H1 (cell line): ENCODE measurements around the gene SLC7A9. TPM values are rescaled to one million over a fixed set of nuclear protein-coding genes. Genes with fewer than 3 reads are reported as not detected.

Experiments used
- CTCF ChIA-PET: fragments of 300-600 bp; sonication (Branson Sonifier 250); formaldehyde crosslinking; loops from one replicate; lab custom pipeline; 2021; ENCODE audit not compliant: partially characterized antibody; lab: Charles Lee
- POLR2A ChIA-PET: fragments of 300-600 bp; sonication (Branson Sonifier 250); formaldehyde crosslinking; loops from one replicate; lab custom pipeline; 2021; ENCODE audit warnings: inconsistent platforms; ENCODE audit not compliant: partially characterized antibody; lab: Charles Lee
- DNase-seq, 2 experiments: peaks; one replicate each; pipeline versions ENCODE4 v3.0.0 to v3.0.0-alpha.2; 2010 to 2022; ENCODE audit warnings: low spot score in 2 of 2, low read depth in 1 of 2, mixed read lengths in 1 of 2
- FAIRE-seq: peaks from 2 replicates; lab custom pipeline; 2011; peaks lifted over from hg19 to GRCh38; lab: Jason Lieb, UNC
- H2AFZ ChIP-seq: 2 replicates; pipeline ENCODE4 v1.8.1; 2012; ENCODE audit warnings: low read length, inconsistent platforms
- H2AK5ac ChIP-seq: 2 replicates; pipeline ENCODE4 v1.6.1; 2013; ENCODE audit warnings: low read depth, low read length
- H2BK120ac ChIP-seq: replicated peaks from 2 replicates; pipeline ENCODE3; 2013; ENCODE audit warnings: low read depth, low read length, inconsistent platforms
- H2BK12ac ChIP-seq: 2 replicates; pipeline ENCODE4 v1.6.1; 2013; ENCODE audit warnings: low read depth, low read length
- H2BK15ac ChIP-seq: 2 replicates; pipeline ENCODE4 v1.6.1; 2013; ENCODE audit warnings: low read length
- H2BK20ac ChIP-seq: 2 replicates; pipeline ENCODE4 v1.6.1; 2013; ENCODE audit warnings: low read length
- H2BK5ac ChIP-seq: 2 replicates; pipeline ENCODE4 v1.6.1; 2013; ENCODE audit warnings: low read depth, low read length
- H3K14ac ChIP-seq: 2 replicates; pipeline ENCODE4 v1.6.1; 2013; ENCODE audit warnings: inconsistent platforms; ENCODE audit not compliant: insufficient read length
- H3K18ac ChIP-seq: 2 replicates; pipeline ENCODE4 v1.6.1; 2013; ENCODE audit warnings: low read length; ENCODE audit errors: extremely low read depth
- H3K23ac ChIP-seq: 2 replicates; pipeline ENCODE4 v1.6.1; 2013; ENCODE audit warnings: inconsistent platforms; ENCODE audit not compliant: insufficient read length
- H3K23me2 ChIP-seq: 2 replicates; pipeline ENCODE4 v1.6.1; 2013; ENCODE audit warnings: low read depth, low read length
- H3K27ac ChIP-seq: 2 replicates; pipeline ENCODE4 v1.6.1; 2011; ENCODE audit warnings: low read depth, low read length, inconsistent platforms
- H3K27me3 ChIP-seq, 4 experiments: replicated peaks in 1 of 4; 1 replicate in 1 of 4; 2 replicates in 3 of 4; pipeline versions ENCODE4 v1.6.1 to v1.8.1; 2011 to 2013; ENCODE audit warnings: low read length in 3 of 4, mild to moderate bottlenecking in 3 of 4, inconsistent platforms in 2 of 4, mixed read lengths in 2 of 4, moderate library complexity in 1 of 4; ENCODE audit not compliant: control insufficient read depth in 3 of 4, insufficient read depth in 3 of 4; ENCODE audit errors: extremely low read depth in 1 of 4
- H3K36me3 ChIP-seq, 4 experiments: 2 replicates each; pipeline versions ENCODE4 v1.6.1 to v1.8.1; 2011 to 2013; ENCODE audit warnings: mild to moderate bottlenecking in 4 of 4, low read length in 3 of 4, moderate library complexity in 2 of 4, control low read depth in 1 of 4, inconsistent platforms in 1 of 4; ENCODE audit not compliant: insufficient read depth in 4 of 4, control insufficient read depth in 2 of 4
- H3K4ac ChIP-seq: replicated peaks from 2 replicates; pipeline ENCODE3; 2013; ENCODE audit warnings: low read length, low read depth, mixed read lengths, inconsistent platforms; ENCODE audit not compliant: insufficient read length
- H3K4me1 ChIP-seq, 4 experiments: replicated peaks in 1 of 4; 1 replicate in 1 of 4; 2 replicates in 3 of 4; pipeline versions ENCODE4 v1.6.1 to v1.8.1; 2011 to 2013; ENCODE audit warnings: low read length in 3 of 4, inconsistent platforms in 2 of 4, mixed read lengths in 1 of 4; ENCODE audit not compliant: insufficient read depth in 4 of 4, control insufficient read depth in 3 of 4
- H3K4me2 ChIP-seq, 2 experiments: 2 replicates each; pipeline versions ENCODE4 v1.6.1 to v1.8.1; 2011 to 2013; ENCODE audit warnings: low read depth in 2 of 2, low read length in 2 of 2, control low read depth in 1 of 2, inconsistent platforms in 1 of 2, mild to moderate bottlenecking in 1 of 2; ENCODE audit not compliant: insufficient read depth in 1 of 2
- H3K4me3 ChIP-seq, 4 experiments: fragments of 200-600, 300-600 bp in 1 of 4; sonication (generic), shearing (Covaris generic), sonication (Bioruptor Twin) in 1 of 4; 2 replicates each; pipeline versions ENCODE4 v1.5.1 to v1.8.1; 2011 to 2016; ENCODE audit warnings: low read length in 4 of 4, low read depth in 3 of 4, control low read depth in 2 of 4, inconsistent platforms in 2 of 4, mild to moderate bottlenecking in 2 of 4, mixed read lengths in 1 of 4, moderate library complexity in 1 of 4; ENCODE audit not compliant: insufficient read depth in 2 of 4; ENCODE audit errors: extremely low read depth in 1 of 4
- H3K56ac ChIP-seq: replicated peaks from 2 replicates; pipeline ENCODE3; 2013; ENCODE audit warnings: low read depth, mild to moderate bottlenecking, mixed read lengths, low read length, inconsistent platforms; ENCODE audit not compliant: insufficient read length
- H3K79me1 ChIP-seq: 2 replicates; pipeline ENCODE4 v1.6.1; 2013; ENCODE audit warnings: low read depth, low read length, control low read depth
- H3K79me2 ChIP-seq, 2 experiments: 2 replicates each; pipeline versions ENCODE4 v1.6.1 to v1.8.1; 2012 to 2013; ENCODE audit warnings: low read length in 2 of 2, mild to moderate bottlenecking in 2 of 2, inconsistent platforms in 1 of 2; ENCODE audit not compliant: insufficient read depth in 2 of 2, control insufficient read depth in 1 of 2
- H3K9ac ChIP-seq, 4 experiments: replicated peaks in 1 of 4; 1 replicate in 1 of 4; 2 replicates in 3 of 4; pipeline versions ENCODE4 v1.6.1 to v1.8.1; 2011 to 2013; ENCODE audit warnings: low read depth in 3 of 4, low read length in 3 of 4, control low read depth in 2 of 4, mild to moderate bottlenecking in 2 of 4, moderate library complexity in 2 of 4, inconsistent platforms in 1 of 4; ENCODE audit errors: extremely low read depth in 1 of 4
- H3K9me3 ChIP-seq, 2 experiments: 2 replicates each; pipeline versions ENCODE4 v1.6.1 to v1.8.1; 2012 to 2013; ENCODE audit warnings: mild to moderate bottlenecking in 2 of 2, moderate library complexity in 2 of 2, control low read depth in 1 of 2, inconsistent platforms in 1 of 2, low read depth in 1 of 2, low read length in 1 of 2, mixed read lengths in 1 of 2; ENCODE audit not compliant: insufficient read depth in 2 of 2
- H4K20me1 ChIP-seq, 2 experiments: replicated peaks in 1 of 2; 2 replicates each; pipeline versions ENCODE3 to v1.8.1; 2011 to 2013; ENCODE audit warnings: inconsistent platforms in 2 of 2, low read length in 2 of 2, mild to moderate bottlenecking in 1 of 2; ENCODE audit not compliant: insufficient read depth in 2 of 2, control insufficient read depth in 1 of 2
- H4K5ac ChIP-seq: 2 replicates; pipeline ENCODE4 v1.6.1; 2013; ENCODE audit warnings: low read length, low read depth, mixed read lengths, inconsistent platforms; ENCODE audit not compliant: insufficient read length
- H4K8ac ChIP-seq: 2 replicates; pipeline ENCODE4 v1.8.0; 2013; ENCODE audit warnings: mild to moderate bottlenecking, moderate library complexity, low read length, inconsistent platforms; ENCODE audit not compliant: insufficient read depth; ENCODE audit errors: extremely low read depth
- H4K91ac ChIP-seq: replicated peaks from 2 replicates; pipeline ENCODE3; 2013; ENCODE audit warnings: low read length, mixed read lengths, inconsistent platforms; ENCODE audit not compliant: insufficient read length
- MAFK ChIP-seq: IDR thresholded peaks from 2 replicates; pipeline ENCODE4 v1.6.1; 2012; ENCODE audit warnings: low read depth, mild to moderate bottlenecking, improper control_type of control experiment, low read length
- SIX5 ChIP-seq: IDR thresholded peaks from 2 replicates; pipeline ENCODE4 v1.6.1; 2011; ENCODE audit warnings: mild to moderate bottlenecking, low read depth, low read length
- WGBS, 2 experiments: shearing (Covaris generic) in 1 of 2; methylation state at CpG; one replicate each; pipeline versions ENCODE4 v1.1.6 to v1.1.7; 2013 to 2015; ENCODE audit warnings: low lambda C conversion rate in 2 of 2, mixed read lengths in 2 of 2, inconsistent platforms in 1 of 2, low coverage in 1 of 2, missing lambda C conversion rate in 1 of 2; ENCODE audit not compliant: insufficient replicate concordance in 2 of 2, insufficient coverage in 1 of 2, insufficient read length in 1 of 2; ENCODE audit errors: extremely low coverage in 1 of 2, missing lambda C conversion rate in 1 of 2; 5-methylcytosine and 5-hydroxymethylcytosine counted together
- polyA plus RNA-seq, 7 experiments: library from polyadenylated mRNA; depleted of rRNA in 3 of 7; stranded (reverse) in 5 of 7; unstranded in 2 of 7; fragments of >200 nt in 5 of 7; fragments of 200-250 nt in 2 of 7; gene quantifications; 1 replicate in 5 of 7; 2 replicates in 1 of 7; 4 replicates in 1 of 7; pipeline versions ENCODE4 v1.2.1 to v1.2.3, GENCODE V29; 2011 to 2013; ENCODE audit warnings: missing spikeins in 2 of 7, mixed read lengths in 2 of 7
- total RNA-seq: library from RNA; stranded (reverse); fragmentation: NEBNext Ultra II Directional; extraction: Animal tissue kit (Norgen Biotek cat#: 25700); gene quantifications from 2 replicates; pipeline ENCODE4 v1.2.1, GENCODE V29; 2021

Gene SLC7A9
- total and polyA plus RNA-seq, 2 of the 8 experiments (the other 6 are each of a cell fraction or from before 2014, with no cell fraction given) = 0.15 TPM; not detected in 1

DNA sequence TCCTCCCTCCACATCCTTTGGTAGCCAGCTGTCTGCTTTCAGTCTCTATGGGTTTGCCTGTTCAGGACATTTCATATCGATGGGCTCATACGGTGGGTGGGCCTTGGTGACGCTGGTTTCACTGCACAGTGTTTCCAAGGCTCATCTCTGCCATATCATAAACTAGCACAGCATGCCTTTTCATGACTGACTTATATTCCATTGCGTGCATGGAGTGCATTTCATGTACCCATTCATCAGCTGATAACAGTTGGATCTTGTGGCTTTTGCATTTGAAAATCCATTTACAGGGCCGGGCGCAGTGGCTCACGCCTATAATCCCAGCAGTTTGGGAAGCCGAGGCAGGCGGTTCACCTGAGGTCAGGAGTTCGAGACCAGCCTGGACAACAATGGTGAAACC lies 80.1 kb downstream of the SLC7A9 start:
- TF ChIP-seq MAFK (no peak), SIX5 (no peak)
- WGBS, 2 experiments = 87% methylated on average over 10 of the region's 10 CpGs; no CpG with 5 or more reads in 1 of the 2 experiments
- Histone ChIP-seq H3K27ac (no peak overlapping the region), H2BK12ac (no peak overlapping the region), H3K23me2 (no peaks in the 10 kb centered on the region), H4K91ac (no peak overlapping the region), H2AFZ (no peak overlapping the region), H4K5ac (no peak overlapping the region), H3K56ac (no peak overlapping the region), H3K36me3 (no peaks in the 10 kb centered on the region), H3K79me1 (no peaks in the 10 kb centered on the region), H2BK5ac (no peak overlapping the region), H2BK15ac (no peak overlapping the region), H3K4me1 (peaks cover 0 to 5% (median 1%) of the 10 kb centered on the region in 4 experiments; a peak in 3 of 7 replicates), H3K4me3 (no peak overlapping the region), H3K4ac (no peak overlapping the region), H4K20me1 (no peaks in the 10 kb centered on the region), H2BK20ac (no peak overlapping the region), H4K8ac (no peak overlapping the region), H2BK120ac (no peak overlapping the region), H3K9me3 (no peaks in the 10 kb centered on the region), H3K23ac (no peak overlapping the region), H3K18ac (no peak overlapping the region), H3K9ac (no peak overlapping the region), H3K4me2 (no peak overlapping the region), H3K14ac (no peak overlapping the region), H3K27me3 (no peaks in the 10 kb centered on the region), H2AK5ac (no peak overlapping the region), H3K79me2 (no peaks in the 10 kb centered on the region)
- no peak for DNase-seq
- ChIA-PET POLR2A (interaction anchor here (0.9 kb wide), 1 partner anchor 20 kb away, joined by 4 read pairs; no protein-coding TSS in a partner anchor), CTCF (no interaction called here)
- FAIRE-seq = no peak
